ENCODE data around the gene NCKAP5. TPM values are rescaled to one million over a fixed set of nuclear protein-coding genes. Genes with fewer than 3 reads are reported as not detected.

The NCKAP5 gene
- total and polyA plus RNA-seq, 9 donors: 0.80 to 2.7 (median 2.2) TPM

DNA sequence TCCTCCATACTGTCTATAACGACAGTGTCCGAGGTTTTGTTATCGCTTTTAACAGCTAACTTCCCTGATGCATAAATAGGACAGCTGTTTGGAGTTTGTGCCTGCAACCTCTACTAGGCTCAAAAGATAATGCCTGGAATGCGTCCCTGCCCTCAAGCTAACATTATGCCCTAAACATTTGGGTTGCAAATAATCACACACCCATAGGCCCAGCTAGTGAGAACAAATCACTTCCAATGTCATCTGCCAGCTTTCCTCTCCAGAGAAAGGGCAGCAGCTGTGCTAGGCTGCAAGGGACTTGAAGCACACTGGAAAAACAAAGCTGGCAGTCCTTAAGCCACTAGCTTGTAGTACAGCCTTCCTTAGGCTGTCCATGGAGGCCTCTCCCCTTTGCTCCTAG is 696.4 kb downstream of the NCKAP5 start:
- Histone ChIP-seq H3K27ac (no peak overlapping the region), H3K36me3 (no peaks in the 10 kb centered on the region), H3K4me1 (ENCODE audit: insufficient read depth) (no peaks in the 10 kb centered on the region), H3K27me3 (no peaks in the 10 kb centered on the region), H3K4me3 (no peak overlapping the region), H3K9me3 (no peaks in the 10 kb centered on the region)
- TF ChIP-seq EP300 (IDR thresholded peaks at IDR 0.05): no peak
- no peak for TF ChIP-seq POLR2A (IDR thresholded peaks at IDR 0.05)
- TF ChIP-seq, protein P1, sequence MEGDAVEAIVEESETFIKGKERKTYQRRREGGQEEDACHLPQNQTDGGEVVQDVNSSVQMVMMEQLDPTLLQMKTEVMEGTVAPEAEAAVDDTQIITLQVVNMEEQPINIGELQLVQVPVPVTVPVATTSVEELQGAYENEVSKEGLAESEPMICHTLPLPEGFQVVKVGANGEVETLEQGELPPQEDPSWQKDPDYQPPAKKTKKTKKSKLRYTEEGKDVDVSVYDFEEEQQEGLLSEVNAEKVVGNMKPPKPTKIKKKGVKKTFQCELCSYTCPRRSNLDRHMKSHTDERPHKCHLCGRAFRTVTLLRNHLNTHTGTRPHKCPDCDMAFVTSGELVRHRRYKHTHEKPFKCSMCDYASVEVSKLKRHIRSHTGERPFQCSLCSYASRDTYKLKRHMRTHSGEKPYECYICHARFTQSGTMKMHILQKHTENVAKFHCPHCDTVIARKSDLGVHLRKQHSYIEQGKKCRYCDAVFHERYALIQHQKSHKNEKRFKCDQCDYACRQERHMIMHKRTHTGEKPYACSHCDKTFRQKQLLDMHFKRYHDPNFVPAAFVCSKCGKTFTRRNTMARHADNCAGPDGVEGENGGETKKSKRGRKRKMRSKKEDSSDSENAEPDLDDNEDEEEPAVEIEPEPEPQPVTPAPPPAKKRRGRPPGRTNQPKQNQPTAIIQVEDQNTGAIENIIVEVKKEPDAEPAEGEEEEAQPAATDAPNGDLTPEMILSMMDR (IDR thresholded peaks at IDR 0.05): no peak
- DNase-seq: no peak
- WGBS, 3 donors: 25 to 50% (median 31%) methylated on average over 4 of the region's 4 CpGs
- intact Hi-C loops (cut with DNase I): no loop called here

DNA sequence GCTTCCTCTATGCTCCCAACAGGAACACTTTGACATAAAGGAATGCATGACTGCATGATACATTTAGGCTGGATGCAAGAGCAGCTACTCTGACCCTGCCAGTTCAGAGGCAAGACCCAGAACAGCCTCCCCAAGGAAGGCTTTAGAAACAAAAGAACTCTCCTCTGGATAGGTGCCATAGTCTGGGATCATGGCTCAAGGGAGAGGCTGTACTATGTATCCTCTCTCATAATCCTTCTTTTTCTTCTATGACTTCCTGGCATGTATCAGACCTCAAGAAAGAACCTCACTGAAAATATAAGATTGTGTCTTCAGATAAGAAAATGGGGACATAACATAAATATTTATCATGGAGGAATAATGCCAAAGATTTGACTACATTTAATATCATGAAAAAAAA is 704.3 kb downstream of the NCKAP5 start:
- intact Hi-C loops (cut with DNase I): no loop called here
- Histone ChIP-seq H3K27ac (no peak overlapping the region), H3K27me3 (no peaks in the 10 kb centered on the region), H3K9me3 (no peaks in the 10 kb centered on the region), H3K4me1 (ENCODE audit: insufficient read depth) (no peaks in the 10 kb centered on the region), H3K4me3 (no peak overlapping the region), H3K36me3 (no peaks in the 10 kb centered on the region)
- no peak for DNase-seq
- TF ChIP-seq, protein P1 (IDR thresholded peaks at IDR 0.05): no peak
- TF ChIP-seq POLR2A (IDR thresholded peaks at IDR 0.05): no peak
- no peak for TF ChIP-seq EP300 (IDR thresholded peaks at IDR 0.05)

DNA sequence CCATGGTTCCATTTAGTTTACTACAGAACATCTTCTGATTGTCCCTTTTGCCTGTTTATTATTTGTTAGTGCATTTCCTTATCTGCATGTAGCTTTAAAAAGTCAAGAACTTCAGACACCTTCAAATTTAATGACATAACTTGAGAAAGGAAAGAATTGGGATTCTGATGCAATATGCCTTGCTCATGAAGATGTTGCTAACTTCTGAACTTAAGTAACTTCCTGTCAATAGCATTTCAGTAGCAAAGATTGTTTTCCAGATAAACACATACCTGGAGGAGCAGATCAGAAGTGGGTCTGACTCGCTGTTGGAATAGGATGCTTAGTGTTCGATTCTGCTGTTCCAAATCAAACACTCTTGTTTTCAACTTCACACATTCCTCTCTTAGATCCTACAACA is 708.0 kb downstream of the NCKAP5 start:
- Histone ChIP-seq H3K4me1 (ENCODE audit: insufficient read depth) (no peaks in the 10 kb centered on the region), H3K4me3 (no peak overlapping the region), H3K9me3 (no peaks in the 10 kb centered on the region), H3K27me3 (no peaks in the 10 kb centered on the region), H3K36me3 (no peaks in the 10 kb centered on the region), H3K27ac (no peak overlapping the region)
- intact Hi-C loops (cut with DNase I): no loop called here
- TF ChIP-seq, protein P1 (IDR thresholded peaks at IDR 0.05): no peak
- TF ChIP-seq POLR2A (IDR thresholded peaks at IDR 0.05): no peak
- TF ChIP-seq EP300 (IDR thresholded peaks at IDR 0.05): no peak
- 74 to 87% (median 78%) methylated on average over 2 of the region's 2 CpGs for WGBS, 3 donors
- DNase-seq: no peak

DNA sequence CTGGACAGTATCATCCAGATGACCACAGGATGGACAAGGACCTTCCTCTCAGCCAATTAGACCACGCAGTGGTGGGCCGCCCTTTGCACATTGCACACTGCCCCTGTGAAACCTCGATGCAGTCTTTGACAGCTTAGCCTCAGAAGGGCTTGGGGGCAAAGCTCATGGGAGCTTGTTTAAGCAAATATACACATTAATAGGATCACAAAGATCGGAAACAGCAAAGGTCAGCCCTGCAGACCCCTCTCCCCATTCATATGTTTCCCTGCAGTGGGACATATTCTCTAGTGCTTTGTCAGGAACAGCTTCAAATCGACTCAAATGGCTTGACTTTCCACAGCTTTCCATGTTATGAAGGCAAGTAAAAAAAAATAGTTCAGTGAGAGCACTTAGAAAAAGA is 708.7 kb downstream of the NCKAP5 start:
- DNase-seq: no peak
- Histone ChIP-seq H3K4me3 (no peak overlapping the region), H3K27ac (no peak overlapping the region), H3K4me1 (ENCODE audit: insufficient read depth) (no peaks in the 10 kb centered on the region), H3K9me3 (no peaks in the 10 kb centered on the region), H3K27me3 (no peaks in the 10 kb centered on the region), H3K36me3 (no peaks in the 10 kb centered on the region)
- 57 to 64% (median 59%) methylated on average over 5 of the region's 5 CpGs for WGBS, 3 donors
- TF ChIP-seq EP300 (IDR thresholded peaks at IDR 0.05) (no peak), POLR2A (IDR thresholded peaks at IDR 0.05) (no peak)
- TF ChIP-seq, protein P1 (IDR thresholded peaks at IDR 0.05): no peak
- intact Hi-C loops (cut with DNase I): no loop called here

DNA sequence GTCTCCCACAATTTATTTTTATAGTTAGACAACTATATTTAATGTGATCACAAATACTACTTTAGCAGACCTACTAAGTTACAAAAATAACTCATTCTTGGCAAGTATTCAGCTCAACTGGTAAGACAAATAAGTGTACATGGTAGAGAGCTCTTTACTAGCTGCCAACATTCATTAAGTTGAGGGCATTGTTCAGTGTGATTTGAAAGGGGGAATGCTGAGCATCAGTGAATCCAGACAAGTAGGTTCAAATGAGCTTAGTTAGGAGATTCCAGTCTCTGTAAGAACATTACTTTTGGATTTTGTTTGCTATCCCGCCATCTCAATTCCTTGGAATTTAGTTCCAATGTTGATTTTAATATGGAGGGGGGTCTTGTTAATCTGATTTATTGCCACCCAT is 710.9 kb downstream of the NCKAP5 start:
- no peaks in the 10 kb centered on the region for H3K27me3 ChIP-seq
- intact Hi-C loops (cut with DNase I): no loop called here
- WGBS, 3 donors: 0 to 99% (median 43%) methylated on average over 1 of the region's 1 CpG

More for the DNA sequence above, 710.9 kb downstream of the NCKAP5 start:
- no peak for DNase-seq
- no peak overlapping the region for H3K4me3 ChIP-seq
- H3K9me3 ChIP-seq: no peaks in the 10 kb centered on the region
- no peaks in the 10 kb centered on the region for H3K4me1 ChIP-seq (ENCODE audit: insufficient read depth)
- H3K36me3 ChIP-seq: no peaks in the 10 kb centered on the region
- H3K27ac ChIP-seq: no peak overlapping the region
- TF ChIP-seq POLR2A (IDR thresholded peaks at IDR 0.05) (no peak), EP300 (IDR thresholded peaks at IDR 0.05) (no peak)
- TF ChIP-seq, protein P1 (IDR thresholded peaks at IDR 0.05): no peak

Data from ovary (tissue), 9 donors.